Kidney glomerular epithelial cell (primary cell): ENCODE data around the gene NADSYN1.

ENCODE experiments used
- DNase-seq: peaks from one replicate; lab custom pipeline; 2025; lab: John Stamatoyannopoulos, UW

Gene NADSYN1

DNA sequence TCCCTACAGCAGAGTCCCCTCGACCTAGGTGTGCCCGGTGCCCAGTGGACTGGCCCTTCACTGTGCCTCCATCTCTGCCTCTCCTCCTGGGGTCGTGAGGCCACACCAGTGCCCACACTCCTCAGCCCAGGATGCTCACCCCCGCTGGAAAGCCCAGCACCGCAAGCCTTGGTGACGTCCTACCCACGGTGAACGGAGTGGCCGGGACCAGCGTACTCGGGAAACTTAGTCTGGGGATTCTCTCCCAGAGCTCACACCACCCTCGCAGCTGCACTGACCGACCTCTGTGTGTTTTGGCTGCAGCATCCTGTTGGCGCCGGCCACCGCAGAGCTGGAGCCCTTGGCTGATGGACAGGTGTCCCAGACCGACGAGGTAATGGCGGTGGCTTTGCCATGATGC, 38.5 kb downstream of the NADSYN1 start:
- DNase-seq, result no peak

- DNase-seq, result no peak
Measured at GRCh38 chr11:71491940-71492339, 38.9 kb downstream of the NADSYN1 start.

- DNase-seq, result no peak
Measured at GRCh38 chr11:71495286-71496230, 42.6 kb downstream of the NADSYN1 start.

- DNase-seq, result no peak
Measured at GRCh38 chr11:71496421-71496820, 43.4 kb downstream of the NADSYN1 start.

GRCh38 chr11:71498091-71498490, 45.1 kb downstream of the NADSYN1 start:
- no peak for DNase-seq

GRCh38 chr11:71499125-71499524, 46.1 kb downstream of the NADSYN1 start:
- DNase-seq, result no peak

- no peak for DNase-seq
Measured at GRCh38 chr11:71499546-71499945, 46.5 kb downstream of the NADSYN1 start.

DNA sequence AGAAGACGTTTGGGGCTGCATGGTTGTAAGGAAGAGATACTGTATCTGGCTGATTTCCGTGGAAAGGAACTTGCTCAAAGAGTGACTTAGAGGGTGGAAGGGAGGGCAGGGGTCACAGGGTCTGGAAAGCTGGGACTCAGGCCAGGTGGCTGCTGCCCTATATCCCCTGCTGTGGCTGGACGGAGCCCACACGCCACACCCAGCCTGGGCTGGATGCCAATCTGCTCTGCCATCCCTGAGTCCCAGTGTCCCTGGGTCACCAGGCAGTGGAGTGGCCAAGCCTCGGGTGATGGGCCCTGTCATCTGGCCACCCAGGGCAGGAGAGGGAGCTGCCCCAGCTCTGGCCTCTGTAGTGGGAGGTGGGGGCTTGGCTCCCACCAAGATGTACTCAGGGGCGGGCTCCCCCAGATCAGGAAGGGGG, 47.6 kb downstream of the NADSYN1 start:
- DNase-seq, result no peak

DNA sequence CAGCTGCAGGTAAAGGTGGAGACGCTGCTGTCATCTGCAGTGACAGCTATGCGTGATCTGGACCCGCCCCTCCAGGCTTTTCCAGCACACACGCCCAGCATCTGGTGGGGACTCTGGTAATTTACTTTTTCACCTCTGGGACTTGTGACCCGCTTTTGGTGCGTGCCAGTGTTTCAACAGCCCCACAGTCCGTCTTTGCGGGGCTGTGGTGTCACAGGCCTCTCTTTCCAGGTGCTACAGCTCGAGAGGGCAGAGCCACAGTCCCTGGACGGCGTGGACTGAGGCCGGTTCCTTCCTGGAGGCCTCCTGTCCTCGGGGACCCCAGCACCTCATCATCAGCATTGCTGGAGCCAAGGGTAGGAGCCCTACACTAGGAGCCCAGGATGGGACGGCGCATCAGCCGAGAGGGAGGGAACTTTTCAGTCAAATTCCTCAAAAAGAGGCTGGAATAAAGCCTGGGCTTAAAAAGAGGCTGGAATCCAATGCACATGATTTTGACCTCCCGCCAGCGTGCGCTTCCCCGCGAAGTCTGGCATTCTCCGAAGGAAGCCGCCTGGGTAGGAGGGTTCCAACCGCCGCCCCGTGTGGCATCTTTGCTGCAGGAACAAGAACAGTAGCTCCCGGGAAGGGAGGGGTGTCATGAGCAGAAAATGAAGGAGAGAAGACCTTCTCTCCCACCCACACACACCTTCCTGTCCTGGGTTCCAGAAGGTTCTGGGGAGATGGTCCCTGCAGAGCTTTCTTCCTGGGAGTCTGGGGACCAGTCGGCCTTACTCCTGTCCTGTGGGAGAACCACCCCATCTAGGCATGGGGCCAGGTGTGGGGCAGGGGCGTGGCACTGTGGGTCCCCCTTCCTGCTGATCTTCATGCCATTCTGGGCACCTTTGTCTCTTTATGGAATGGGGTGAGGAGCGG, 48.3 kb downstream of the NADSYN1 start:
- DNase-seq, result no peak

DNA sequence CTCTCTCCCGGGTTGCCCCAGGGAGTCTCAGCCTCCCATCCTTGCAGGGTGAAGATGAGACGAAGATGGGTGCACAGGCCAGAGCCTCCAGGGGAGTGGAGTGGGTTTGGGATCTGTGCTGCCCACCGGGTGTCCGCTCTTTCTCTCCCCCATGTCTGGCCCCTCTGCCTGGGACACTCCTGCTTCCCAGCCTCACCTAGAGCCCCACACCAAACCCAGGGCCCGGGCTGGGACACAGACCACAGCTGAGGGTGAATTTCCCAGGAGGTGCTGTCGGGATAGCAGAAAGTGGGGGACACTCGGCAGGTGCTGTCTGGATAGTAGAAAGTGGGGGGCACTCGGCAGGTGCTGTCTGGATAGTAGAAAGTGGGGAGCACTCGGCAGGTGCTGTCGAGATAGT, 49.0 kb downstream of the NADSYN1 start:
- DNase-seq, result no peak

DNA sequence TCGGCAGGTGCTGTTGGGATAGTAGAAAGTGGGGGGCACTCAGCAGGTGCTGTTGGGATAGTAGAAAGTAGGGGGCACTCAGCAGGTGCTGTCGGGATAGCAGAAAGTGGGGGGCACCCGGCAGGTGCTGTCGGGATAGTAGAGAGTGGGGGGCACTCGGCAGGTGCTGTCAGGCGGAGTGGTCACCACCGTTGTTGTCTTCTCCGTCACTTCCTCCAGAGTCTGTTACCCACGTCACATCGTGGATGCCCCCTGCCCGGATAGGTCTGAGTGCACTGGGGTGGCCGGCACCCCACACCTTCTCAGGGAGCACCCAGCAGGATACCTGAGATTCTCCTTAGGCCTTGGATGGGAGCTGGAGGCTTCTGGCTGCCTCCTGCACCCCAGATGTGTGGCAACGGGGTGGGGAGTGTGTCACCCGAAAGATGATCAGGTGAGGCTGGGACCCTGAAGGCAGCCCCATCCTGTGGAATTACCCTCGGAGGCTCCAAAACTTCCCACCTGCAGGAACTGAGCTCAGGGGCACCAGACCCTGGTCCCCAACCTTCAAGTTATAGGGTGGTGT, 50.0 kb downstream of the NADSYN1 start:
- no peak for DNase-seq

- no peak for DNase-seq
Measured at GRCh38 chr11:71504531-71504930, 51.5 kb downstream of the NADSYN1 start.

DNA sequence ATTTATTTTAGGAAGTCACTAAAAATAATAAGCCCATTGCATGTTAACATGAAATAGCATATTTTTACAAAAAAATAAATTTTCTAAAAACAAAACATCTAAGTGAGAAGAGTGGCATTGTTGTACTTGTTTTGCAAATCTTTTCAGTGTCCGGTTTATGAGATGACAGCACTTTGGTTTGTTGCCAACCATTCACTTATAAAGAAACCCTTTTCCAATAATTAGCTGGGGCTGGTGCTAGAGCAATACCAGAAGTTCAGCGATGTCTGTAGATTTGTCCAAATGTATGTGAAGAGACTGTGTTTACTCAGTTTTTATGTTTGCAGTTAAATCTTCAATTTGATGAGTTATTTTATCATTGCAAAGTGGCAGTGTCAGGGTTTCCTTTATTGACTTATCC, 52.0 kb downstream of the NADSYN1 start:
- DNase-seq, result no peak

- DNase-seq, result no peak
Measured at GRCh38 chr11:71505781-71506180, 52.8 kb downstream of the NADSYN1 start.

DNA sequence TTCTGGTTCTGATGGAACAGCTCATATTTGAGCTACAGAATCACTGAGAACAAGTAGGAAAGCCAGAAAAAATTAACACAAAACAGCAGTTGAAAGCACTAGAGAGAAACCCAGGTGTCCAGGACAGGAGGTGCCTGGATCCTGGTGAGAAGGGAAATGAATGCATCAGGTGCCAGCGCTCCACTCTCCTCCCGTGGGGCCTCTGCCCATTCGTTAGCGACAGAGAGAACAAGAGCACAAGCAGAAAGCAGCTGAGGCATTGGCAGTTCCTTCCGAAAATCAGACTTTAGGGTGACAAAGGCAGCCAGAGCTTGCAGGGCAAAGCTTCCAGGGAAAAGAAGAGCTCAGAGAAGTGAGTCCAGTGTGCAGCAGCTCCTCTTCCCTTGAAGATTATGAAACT, 54.1 kb downstream of the NADSYN1 start:
- no peak for DNase-seq

DNA sequence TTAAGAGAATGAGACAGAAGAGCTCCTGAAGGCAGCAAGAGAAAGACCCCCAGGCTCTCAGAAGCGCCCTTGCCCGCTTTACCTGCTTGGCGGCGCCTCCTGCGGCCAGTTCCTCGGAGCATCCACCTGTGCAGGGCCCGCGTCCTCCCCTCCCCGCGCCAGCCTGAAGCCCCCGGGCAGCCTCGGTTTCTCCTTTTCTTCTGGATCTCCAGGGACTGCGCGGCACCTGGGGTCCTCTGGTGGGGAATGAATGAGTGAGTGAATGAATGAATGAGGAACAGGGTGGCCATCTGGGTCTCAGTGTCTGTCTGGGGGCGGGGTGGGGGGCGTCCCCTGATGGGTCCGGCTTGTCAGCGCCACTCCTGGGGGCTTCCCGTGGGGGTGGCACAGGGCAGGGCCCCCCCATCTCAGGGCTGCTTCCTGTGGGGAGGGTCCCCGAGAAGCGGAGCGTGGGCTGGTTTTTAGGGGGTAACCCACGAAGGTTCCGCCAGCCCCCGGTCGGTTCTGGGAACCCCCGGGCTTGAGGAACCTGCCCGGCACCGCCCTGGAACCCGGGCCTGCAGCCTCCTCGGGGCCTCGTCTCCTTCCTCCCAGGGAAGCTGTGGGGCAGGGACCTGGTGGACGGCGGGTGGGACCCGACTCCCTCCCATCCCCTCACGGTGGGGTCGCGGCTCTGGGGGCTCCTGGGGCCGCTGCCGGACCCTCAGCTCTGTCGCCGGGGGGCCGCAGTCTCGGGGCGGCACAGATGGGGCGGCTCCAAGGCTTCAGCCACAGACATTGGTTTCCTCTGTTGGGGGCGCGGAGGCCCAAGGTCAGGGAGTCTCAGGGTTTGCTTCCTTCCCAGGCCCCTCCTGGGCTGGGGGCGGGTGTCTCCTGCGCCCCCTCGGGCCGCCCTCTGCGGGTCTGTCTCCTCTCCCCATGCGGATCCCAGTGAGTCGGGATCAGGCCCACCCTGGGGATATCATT, 65.8 kb downstream of the NADSYN1 start:
- no peak for DNase-seq

- DNase-seq, result no peak
Measured at GRCh38 chr11:71519546-71519945, 66.5 kb downstream of the NADSYN1 start.

- no peak for DNase-seq
Measured at GRCh38 chr11:71525188-71525937, 72.4 kb downstream of the NADSYN1 start.

- no peak for DNase-seq
Measured at GRCh38 chr11:71525938-71526495, 73.0 kb downstream of the NADSYN1 start.
